Activated CD4-positive, alpha-beta memory T cell treated with anti-CD3 and anti-CD28 coated beads, Interleukin-2, amount 10 ng/mL, durations not matched to agents 7 days and 5 days (primary cell): Measurements from ENCODE around the gene ARHGEF38. TPM values are rescaled to one million over a fixed set of nuclear protein-coding genes. Genes with fewer than 3 reads are reported as not detected.
"Not testable (repeated sequence)": the region's sequence is repeated elsewhere in the genome, so short reads cannot be mapped to it uniquely, and the experiment has no call there.

Source experiments
- CTCF ChIA-PET: fragments of 350-600 bp; sonication (Branson Sonifier 250); formaldehyde crosslinking; loops from one replicate; lab custom pipeline; 2021; ENCODE audit warnings: antibody characterized with exemption, inconsistent platforms; lab: Charles Lee
- POLR2A ChIA-PET: fragments of 350-600 bp; sonication (Branson Sonifier 250); formaldehyde crosslinking; loops from one replicate; lab custom pipeline; 2021; ENCODE audit warnings: antibody characterized with exemption; lab: Charles Lee
- DNase-seq: peaks from one replicate; pipeline ENCODE4 v3.0.0-alpha.2; 2020
- H3K27ac Mint-ChIP-seq: one replicate; pipeline ENCODE4 v1.8.0; 2021; ENCODE audit warnings: mild to moderate bottlenecking, mixed read lengths
- H3K27me3 Mint-ChIP-seq: one replicate; pipeline ENCODE4 v1.8.0; 2021; ENCODE audit warnings: mixed read lengths
- H3K36me3 Mint-ChIP-seq: one replicate; pipeline ENCODE4 v1.8.0; 2021; ENCODE audit warnings: low read depth, mixed read lengths
- H3K4me1 Mint-ChIP-seq: one replicate; pipeline ENCODE4 v1.8.0; 2021; ENCODE audit warnings: mixed read lengths
- H3K4me3 Mint-ChIP-seq: one replicate; pipeline ENCODE4 v1.8.0; 2021; ENCODE audit warnings: mild to moderate bottlenecking, mixed read lengths
- H3K9me3 Mint-ChIP-seq: one replicate; pipeline ENCODE4 v1.8.0; 2021; ENCODE audit warnings: mixed read lengths
- total RNA-seq, 2 experiments: library from RNA; stranded (reverse); gene quantifications; one replicate each; pipeline ENCODE4 v1.2.3, GENCODE V29; 2021

The ARHGEF38 gene
- total RNA-seq, 2 experiments from 2014 or later, result not detected

- H3K4me1 Mint-ChIP-seq, H3K4me3 Mint-ChIP-seq, H3K27me3 Mint-ChIP-seq, CTCF ChIA-PET, H3K27ac Mint-ChIP-seq, DNase-seq, POLR2A ChIA-PET, H3K9me3 Mint-ChIP-seq: not testable (repeated sequence)
- peaks cover 65% of the 10 kb centered on the region for H3K36me3 Mint-ChIP-seq
Observed at GRCh38 chr4:105729895-105730294, 177.5 kb downstream of the ARHGEF38 start.

Other genes with a start within 250 kb of the ARHGEF38 start
- gene PPA2, start 78.6 kb upstream of the ARHGEF38 start, total RNA-seq, result 10 to 100 TPM; 54.6 to 61.0 TPM
- 10 to 100 TPM; 19.2 to 19.4 TPM for gene INTS12, start 156.1 kb downstream of the ARHGEF38 start, total RNA-seq
- 10 to 100 TPM in 1 of 2 experiments, 1 to 10 TPM in 1; 9.9 to 13.8 TPM for gene GSTCD, start 156.2 kb downstream of the ARHGEF38 start, total RNA-seq